Esophagus muscularis mucosa (tissue), 4 donors: ENCODE results near the gene WSB1.

Experiments used
- EP300 ChIP-seq: sonication (generic); formaldehyde crosslinking; IDR thresholded peaks from one replicate; pipeline ENCODE4 v1.6.1; 2017; ENCODE audit warnings: antibody characterized with exemption
- POLR2A ChIP-seq: fragments of 450-650 bp; IDR thresholded peaks from one replicate; pipeline ENCODE4 v1.6.1; 2017; ENCODE audit warnings: antibody characterized with exemption, moderate library complexity, mild to moderate bottlenecking, low read depth
- POLR2AphosphoS5 ChIP-seq, 2 donors: sonication (generic); formaldehyde crosslinking; IDR thresholded peaks; one replicate each; pipeline ENCODE4 v1.6.1; 2017; ENCODE audit warnings: antibody characterized with exemption in 2 of 2
- TF ChIP-seq, protein P1 (sequence below), 3 experiments: fragments of 200-600 bp in 2 of 3; fragments of 450-650 bp in 1 of 3; sonication (generic) in 2 of 3; IDR thresholded peaks; one replicate each; pipeline ENCODE4 v1.5.1; 2017 to 2019; ENCODE audit warnings: antibody characterized with exemption in 3 of 3, mild to moderate bottlenecking in 2 of 3, moderate library complexity in 1 of 3

DNA sequence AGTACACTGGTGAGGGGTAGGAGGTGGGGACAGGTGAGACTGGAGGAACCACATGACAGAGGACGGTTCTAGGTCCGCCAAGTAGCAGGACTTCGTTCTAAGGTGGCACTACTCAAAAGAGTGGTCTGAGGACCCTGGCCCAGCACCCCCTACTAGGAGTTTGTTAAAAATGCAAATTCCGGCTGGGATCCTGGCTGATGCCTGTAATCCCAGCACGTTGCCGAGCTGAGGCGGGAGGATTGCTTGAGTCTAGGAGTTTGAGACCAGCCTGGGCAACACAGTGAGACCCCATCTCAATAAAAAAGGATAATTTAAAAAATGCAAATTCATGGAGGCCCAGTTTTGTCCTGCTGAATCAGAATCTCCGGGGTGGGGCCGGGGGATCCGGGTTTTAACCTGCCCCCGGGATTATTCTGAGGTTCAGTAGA, 59.1 kb downstream of the WSB1 start:
- TF ChIP-seq POLR2AphosphoS5 (IDR thresholded peaks at IDR 0.05) (no peak), POLR2A (no peak), EP300 (no peak)
- TF ChIP-seq, protein P1, sequence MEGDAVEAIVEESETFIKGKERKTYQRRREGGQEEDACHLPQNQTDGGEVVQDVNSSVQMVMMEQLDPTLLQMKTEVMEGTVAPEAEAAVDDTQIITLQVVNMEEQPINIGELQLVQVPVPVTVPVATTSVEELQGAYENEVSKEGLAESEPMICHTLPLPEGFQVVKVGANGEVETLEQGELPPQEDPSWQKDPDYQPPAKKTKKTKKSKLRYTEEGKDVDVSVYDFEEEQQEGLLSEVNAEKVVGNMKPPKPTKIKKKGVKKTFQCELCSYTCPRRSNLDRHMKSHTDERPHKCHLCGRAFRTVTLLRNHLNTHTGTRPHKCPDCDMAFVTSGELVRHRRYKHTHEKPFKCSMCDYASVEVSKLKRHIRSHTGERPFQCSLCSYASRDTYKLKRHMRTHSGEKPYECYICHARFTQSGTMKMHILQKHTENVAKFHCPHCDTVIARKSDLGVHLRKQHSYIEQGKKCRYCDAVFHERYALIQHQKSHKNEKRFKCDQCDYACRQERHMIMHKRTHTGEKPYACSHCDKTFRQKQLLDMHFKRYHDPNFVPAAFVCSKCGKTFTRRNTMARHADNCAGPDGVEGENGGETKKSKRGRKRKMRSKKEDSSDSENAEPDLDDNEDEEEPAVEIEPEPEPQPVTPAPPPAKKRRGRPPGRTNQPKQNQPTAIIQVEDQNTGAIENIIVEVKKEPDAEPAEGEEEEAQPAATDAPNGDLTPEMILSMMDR (IDR thresholded peaks at IDR 0.05): no peak
